GM12892 (cell line): ENCODE results near the gene NIPAL4.
A peak's percentile ranks its signal among the peaks of the same experiment; 100 is the strongest.

Experiments used
- DNase-seq: peaks from one replicate; pipeline ENCODE4 v3.0.0; 2011; ENCODE audit not compliant: insufficient read length
- FAIRE-seq: peaks from 2 replicates; lab custom pipeline; 2011; peaks lifted over from hg19 to GRCh38; lab: Jason Lieb, UNC
- POLR2A ChIP-seq: IDR thresholded peaks from 2 replicates; pipeline ENCODE4 v1.6.1; 2011; ENCODE audit warnings: low read depth, low read length, control low read depth
- POLR2AphosphoS5 ChIP-seq: IDR thresholded peaks from 2 replicates; pipeline ENCODE4 v1.6.1; 2011; ENCODE audit warnings: low read depth, low read length, control low read depth
- TAF1 ChIP-seq: IDR thresholded peaks from 2 replicates; pipeline ENCODE4 v1.6.1; 2011; ENCODE audit warnings: low read depth, mild to moderate bottlenecking, control low read depth, low read length, borderline replicate concordance

Gene NIPAL4

DNA sequence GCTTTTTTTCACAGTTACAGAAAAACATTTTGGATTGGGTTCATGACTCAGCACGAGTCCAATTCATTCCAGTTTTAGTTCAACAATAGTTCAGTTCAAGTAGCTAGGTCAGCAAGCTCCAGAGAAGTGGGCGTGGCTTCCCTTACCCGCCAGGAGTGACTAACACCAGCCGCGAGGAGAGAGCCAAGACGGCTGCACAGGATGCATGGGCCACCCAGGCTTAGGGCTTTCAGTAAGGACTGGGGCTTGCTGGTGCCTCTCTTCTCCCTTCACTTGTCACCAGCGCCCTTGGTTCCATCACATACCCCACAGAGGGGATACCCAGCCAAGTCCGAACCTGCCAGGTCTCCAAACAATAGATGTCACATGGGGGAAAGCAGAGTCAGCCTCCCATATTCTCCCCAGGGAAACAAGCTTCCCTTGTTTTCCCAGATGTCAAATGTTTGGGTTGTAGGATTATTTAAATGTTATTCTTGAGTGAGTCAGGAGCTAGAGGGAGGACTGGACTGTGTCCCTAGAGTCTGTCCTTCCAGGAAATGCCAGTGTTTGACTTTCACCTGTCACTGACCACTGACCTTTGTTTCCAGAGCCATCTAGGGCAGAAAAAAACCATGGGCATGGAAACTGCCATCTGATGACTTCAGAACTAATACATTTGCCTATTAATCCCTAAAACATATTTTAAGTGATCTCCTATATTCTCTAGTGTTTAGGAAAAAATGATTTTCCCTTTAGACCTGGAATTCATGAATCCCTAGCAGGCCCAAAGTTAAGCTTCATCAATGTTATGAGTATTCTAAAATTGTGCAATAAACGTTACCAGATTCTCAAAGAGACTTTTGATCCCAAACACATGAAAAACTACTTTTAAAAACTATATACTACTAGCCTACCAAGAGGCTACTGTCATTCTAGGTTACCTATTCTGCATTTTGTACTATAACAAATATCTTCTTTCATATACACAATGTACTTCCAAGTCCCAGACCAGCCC, 51.9 kb downstream of the NIPAL4 start:
- TF ChIP-seq TAF1 (no peak), POLR2A (no peak), POLR2AphosphoS5 (no peak)
- FAIRE-seq (no peak), DNase-seq (no peak)

DNA sequence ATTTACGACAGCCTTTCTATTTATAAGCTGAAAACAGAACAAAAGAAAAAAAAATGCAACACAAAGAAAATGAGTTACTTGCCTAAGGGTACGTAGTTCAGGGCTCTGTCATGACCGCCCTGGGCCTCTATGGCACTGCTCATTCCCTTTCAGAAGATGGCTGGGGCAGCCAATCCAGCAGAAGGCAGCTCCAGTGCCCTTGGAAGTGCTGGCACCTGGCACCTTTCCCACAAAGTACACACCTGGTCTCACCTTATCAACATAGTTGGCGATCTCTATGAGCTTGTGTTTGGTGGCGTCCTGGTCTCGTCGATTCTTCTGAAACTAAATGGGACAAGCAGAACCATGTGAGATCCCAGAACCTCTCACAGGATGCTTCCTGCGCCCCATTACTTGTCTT, 53.2 kb downstream of the NIPAL4 start:
- TF ChIP-seq POLR2AphosphoS5 (no peak), TAF1 (no peak), POLR2A (no peak)

DNA sequence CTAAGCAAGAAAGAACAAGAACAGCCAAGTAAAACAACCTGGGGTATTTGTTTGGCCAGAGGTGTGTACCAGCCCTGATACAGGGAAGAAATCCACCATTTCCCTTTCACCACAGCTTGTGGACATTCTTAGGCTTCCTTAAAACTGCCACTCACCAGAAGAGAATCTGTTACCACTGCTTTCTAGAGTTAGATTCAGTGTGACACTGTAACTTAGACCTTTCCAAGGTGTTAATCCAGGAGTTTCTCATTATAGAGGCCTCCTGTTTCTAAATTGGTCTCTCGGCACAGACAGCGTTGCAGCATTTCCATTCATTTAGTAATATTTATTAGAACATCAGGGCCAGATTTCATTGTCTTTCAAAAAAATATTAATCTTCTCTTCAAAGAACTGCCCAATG, 55.0 kb downstream of the NIPAL4 start:
- TF ChIP-seq TAF1, result no peak
- no peak for TF ChIP-seq POLR2AphosphoS5
- no peak for TF ChIP-seq POLR2A
- DNase-seq, result no peak
- no peak for FAIRE-seq

More for the DNA sequence above, 53.2 kb downstream of the NIPAL4 start:
- FAIRE-seq (no peak), DNase-seq (no peak)

DNA sequence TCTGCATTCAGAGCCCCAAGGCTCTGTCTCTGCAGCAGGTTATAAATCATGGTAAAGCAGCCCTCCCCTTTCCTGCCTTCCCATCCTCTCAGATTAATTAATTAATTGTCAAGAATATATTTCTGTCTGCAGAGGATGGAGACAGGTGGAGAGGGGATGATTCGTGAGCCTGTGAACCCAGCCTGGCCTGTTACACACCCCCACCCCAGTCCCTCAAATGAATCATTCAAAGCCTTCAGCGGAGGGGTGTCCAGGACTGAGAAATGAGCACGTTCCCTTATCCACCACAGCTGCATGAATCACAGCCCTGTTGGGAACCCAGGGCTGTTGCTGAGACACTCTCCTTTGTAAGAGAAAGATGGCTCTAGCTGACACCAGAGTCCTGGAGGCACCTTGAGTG, 56.0 kb downstream of the NIPAL4 start:
- no peak for TF ChIP-seq POLR2A
- FAIRE-seq (no peak), DNase-seq (no peak)

DNA sequence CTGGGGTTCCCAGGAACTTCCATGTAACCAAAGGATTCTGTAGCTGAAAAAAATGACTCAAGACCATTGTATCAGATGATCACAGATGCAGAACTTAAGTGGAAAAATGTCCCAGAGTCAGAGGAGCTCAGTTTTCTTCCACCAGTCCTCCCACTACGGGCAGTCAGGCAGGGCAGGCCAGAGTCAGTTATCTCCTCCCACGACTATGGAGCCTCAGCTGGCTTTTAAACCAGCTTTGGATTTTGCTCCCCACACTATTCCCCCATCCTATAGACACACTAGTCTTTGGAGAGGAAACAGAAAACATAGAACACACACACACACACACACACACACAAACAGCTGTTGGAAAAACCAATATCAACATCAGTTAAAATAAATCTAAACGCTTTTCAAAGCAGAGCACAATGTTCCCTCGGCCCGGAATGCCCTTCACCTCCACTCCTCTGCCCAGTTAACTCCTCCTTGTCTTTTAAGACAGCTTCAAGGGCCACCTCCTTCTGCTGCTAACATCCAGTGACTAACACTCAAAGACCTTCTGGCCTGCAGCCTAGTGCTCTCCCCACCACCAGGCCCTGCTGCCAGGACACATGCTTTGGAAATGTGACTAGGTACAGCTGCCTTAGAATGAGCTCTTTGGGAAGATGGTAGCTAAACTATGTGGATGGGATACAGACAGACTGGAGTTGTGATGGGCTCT, 56.8 kb downstream of the NIPAL4 start:
- DNase-seq (no peak), FAIRE-seq (peak; percentile 54)
- TF ChIP-seq POLR2A, result no peak
- TF ChIP-seq TAF1, result no peak
- no peak for TF ChIP-seq POLR2AphosphoS5

DNA sequence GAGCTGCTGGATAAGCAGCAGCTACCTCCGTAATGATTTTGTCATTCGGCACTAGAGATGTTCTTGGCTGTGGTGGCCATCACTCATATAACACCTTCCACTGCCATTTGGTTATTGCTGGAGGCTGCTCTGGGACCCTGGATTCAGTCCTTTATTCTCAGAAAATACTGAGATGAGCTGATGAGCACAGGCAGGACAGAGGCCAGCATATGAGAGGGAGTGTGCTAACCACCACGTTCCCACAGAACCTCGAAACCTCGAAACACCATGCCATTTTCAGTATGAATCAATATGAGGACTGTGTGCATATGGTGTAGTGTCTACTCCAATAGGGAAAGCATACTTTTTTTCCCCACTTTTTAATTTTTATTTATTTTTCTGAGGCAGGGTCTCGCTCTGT, 59.0 kb downstream of the NIPAL4 start:
- peak; percentile 35 for DNase-seq
- peak; percentile 82 for FAIRE-seq
- no peak for TF ChIP-seq POLR2AphosphoS5
- no peak for TF ChIP-seq TAF1

DNA sequence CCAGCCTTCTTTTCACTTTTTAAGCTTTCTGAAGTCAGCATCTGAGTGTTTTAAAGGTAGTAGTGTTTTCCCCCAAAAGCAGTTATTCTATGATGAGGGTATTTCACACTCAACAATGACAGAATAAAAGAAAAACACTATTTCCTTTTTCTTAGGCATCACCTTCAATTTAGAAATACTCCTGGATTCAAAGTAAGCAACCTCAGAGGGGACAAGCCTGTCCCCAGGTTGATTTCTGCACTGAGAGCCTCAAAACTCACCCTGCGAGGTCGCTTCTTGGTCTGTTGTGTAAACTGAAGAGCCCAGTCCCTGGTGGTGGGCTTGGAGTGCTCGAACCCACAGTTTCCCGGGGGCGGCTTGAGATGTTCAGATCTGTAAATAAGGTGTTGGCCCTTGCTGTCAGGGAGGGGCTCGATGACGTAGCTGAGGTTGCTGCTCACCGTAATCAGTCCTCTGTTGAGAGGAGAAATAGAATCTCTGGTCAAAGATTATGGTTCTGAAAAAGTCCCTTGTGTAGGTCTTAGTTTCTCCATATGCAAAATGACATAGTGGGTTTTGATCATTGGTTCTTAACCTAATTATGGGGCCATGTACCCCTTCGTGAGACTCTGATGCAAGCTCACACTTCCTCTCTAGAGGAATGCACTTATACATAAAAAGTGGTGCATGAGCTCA, 59.7 kb downstream of the NIPAL4 start:
- TF ChIP-seq TAF1, result no peak
- TF ChIP-seq POLR2AphosphoS5, result no peak
- TF ChIP-seq POLR2A, result no peak
- no peak for DNase-seq
- peak; percentile 46 for FAIRE-seq

DNA sequence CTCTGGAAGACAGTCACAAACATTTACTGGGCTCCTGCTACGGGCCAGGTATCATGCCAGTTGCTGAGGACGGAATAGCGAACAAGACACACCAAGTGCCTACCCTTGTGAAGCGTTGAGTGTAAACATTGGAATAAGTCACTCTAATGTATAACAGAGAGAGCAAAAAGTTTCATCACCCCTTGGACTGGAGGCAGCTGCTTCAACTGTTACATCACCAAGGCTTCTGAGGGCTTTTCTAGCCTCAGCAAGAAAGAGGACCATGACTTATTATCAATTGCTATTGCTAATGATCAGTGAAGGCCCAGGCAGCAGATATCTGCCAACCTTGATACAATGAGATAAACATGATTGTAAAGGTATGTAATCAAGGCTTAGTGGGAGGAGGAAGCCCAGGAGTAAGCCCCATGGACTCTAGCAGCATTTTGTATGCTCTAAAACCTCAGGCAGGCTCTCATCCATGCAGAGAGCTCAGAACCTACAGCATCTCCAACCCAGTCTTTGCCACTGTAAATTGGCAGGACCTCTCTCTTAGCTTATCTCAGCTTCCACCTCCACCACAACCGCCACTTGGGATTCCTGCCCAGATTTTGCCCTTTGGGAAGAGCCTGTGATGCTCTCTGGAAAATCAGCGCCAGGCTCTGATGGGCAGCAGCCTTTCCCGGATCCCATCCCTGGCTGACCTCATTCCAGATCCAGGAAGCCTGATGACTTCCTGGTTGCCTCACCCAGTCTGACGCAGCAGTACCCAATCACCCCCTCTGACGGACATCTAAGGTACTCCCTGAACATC, 61.1 kb downstream of the NIPAL4 start:
- TF ChIP-seq POLR2A (no peak), TAF1 (no peak), POLR2AphosphoS5 (no peak)
- DNase-seq (no peak), FAIRE-seq (no peak)

DNA sequence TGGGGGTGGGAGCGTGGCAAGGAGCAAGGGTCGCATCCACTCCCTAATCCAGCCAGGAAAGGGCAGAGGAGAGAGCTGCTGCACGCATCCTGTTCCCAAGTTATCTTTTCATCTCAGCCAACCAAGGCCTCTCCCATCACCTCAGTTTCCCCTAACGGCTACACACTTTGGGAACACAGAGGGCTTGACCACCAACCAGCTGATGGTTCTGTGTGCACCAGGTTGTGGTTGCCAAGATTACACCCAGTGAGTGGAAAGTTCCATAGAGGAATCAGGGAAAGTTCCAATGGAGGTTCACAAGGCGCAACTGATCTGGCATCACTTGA, 61.7 kb downstream of the NIPAL4 start:
- FAIRE-seq, result no peak

DNA sequence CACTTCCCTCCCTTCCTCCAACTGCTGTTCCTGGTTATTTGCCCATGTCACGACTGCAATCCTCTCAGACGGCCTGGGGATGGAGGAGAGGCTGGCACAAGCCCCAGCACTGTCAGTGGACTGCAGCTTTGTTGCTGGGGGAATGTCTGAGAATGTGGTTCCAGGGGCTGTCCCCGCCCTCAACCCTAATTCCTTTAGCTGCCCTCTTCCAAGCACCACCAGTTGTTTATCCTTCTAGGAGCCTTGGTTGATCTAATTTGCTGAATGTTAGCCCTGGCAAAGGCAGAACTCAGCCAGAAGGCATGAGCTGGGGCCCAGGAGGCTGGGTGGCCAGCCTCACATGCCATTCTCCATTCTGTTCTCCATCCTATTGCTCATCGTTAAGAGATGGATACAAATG, 64.0 kb downstream of the NIPAL4 start:
- DNase-seq (no peak), FAIRE-seq (no peak)
- TF ChIP-seq POLR2A (no peak), TAF1 (no peak), POLR2AphosphoS5 (no peak)

More for the DNA sequence above, 61.7 kb downstream of the NIPAL4 start:
- TF ChIP-seq POLR2AphosphoS5, result no peak
- TF ChIP-seq POLR2A, result no peak
- DNase-seq, result no peak
